ENCODE results near the gene SNCB. TPM values are rescaled to one million over a fixed set of nuclear protein-coding genes. Genes with fewer than 3 reads are reported as not detected.
A peak's percentile ranks its signal among the peaks of the same experiment; 100 is the strongest.

The SNCB gene
- total and polyA plus RNA-seq, 2 of the 13 experiments (the other 11 are each of a cell fraction or from before 2014, with no cell fraction given): not detected

GRCh38 chr5:176675676-176676360 is 45.5 kb upstream of the SNCB start (continued):
- TF ChIP-seq SAFB2 (CRISPR knock-in tag; IDR thresholded peaks at IDR 0.05; ENCODE audit: borderline replicate concordance, low read depth) (0 out of 2 replicates have a peak, but pooled peaks have one; percentile 41), ZNF292 (CRISPR knock-in tag; IDR thresholded peaks at IDR 0.05; ENCODE audit: borderline replicate concordance, low read depth) (no peak), HOXA9 (CRISPR knock-in tag; IDR thresholded peaks at IDR 0.05; ENCODE audit: borderline replicate concordance) (no peak), ZNF34 (CRISPR knock-in tag; IDR thresholded peaks at IDR 0.05; ENCODE audit: borderline replicate concordance) (no peak), PRDM10 (CRISPR knock-in tag; IDR thresholded peaks at IDR 0.05; ENCODE audit: low read depth) (no peak), EEA1 (CRISPR knock-in tag; IDR thresholded peaks at IDR 0.05; ENCODE audit: borderline replicate concordance) (0 out of 2 replicates have a peak, but pooled peaks have one; percentile 39), KMT2B (CRISPR knock-in tag; IDR thresholded peaks at IDR 0.05) (no peak), ERF (CRISPR knock-in tag; IDR thresholded peaks at IDR 0.05) (no peak), SCMH1 (CRISPR knock-in tag; IDR thresholded peaks at IDR 0.05; ENCODE audit: borderline replicate concordance) (no peak), YEATS2 (CRISPR knock-in tag; IDR thresholded peaks at IDR 0.05; ENCODE audit: borderline replicate concordance) (no peak), MEIS1 (CRISPR knock-in tag; IDR thresholded peaks at IDR 0.05; ENCODE audit: borderline replicate concordance) (0 out of 2 replicates have a peak, but pooled peaks have one; percentile 28), ZBTB7A (CRISPR knock-in tag; IDR thresholded peaks at IDR 0.05) (no peak), ARNTL (CRISPR knock-in tag; IDR thresholded peaks at IDR 0.05) (no peak), ATAD3A (CRISPR knock-in tag; IDR thresholded peaks at IDR 0.05) (no peak), KLF6 (CRISPR knock-in tag; IDR thresholded peaks at IDR 0.05) (no peak), THAP11 (CRISPR knock-in tag; IDR thresholded peaks at IDR 0.05) (no peak), ZBTB38 (CRISPR knock-in tag; IDR thresholded peaks at IDR 0.05) (no peak), PHF5A (CRISPR knock-in tag; IDR thresholded peaks at IDR 0.05; ENCODE audit: low read depth, unreplicated experiment) (no peak), ZNF652 (CRISPR knock-in tag; IDR thresholded peaks at IDR 0.05; ENCODE audit: borderline replicate concordance, low read depth) (no peak), ZNF331 (CRISPR knock-in tag; IDR thresholded peaks at IDR 0.05) (0 out of 2 replicates have a peak, but pooled peaks have one; percentile 23), ZNF512B (CRISPR knock-in tag; IDR thresholded peaks at IDR 0.05; ENCODE audit: borderline replicate concordance) (no peak)
- TF ChIP-seq, protein P1, sequence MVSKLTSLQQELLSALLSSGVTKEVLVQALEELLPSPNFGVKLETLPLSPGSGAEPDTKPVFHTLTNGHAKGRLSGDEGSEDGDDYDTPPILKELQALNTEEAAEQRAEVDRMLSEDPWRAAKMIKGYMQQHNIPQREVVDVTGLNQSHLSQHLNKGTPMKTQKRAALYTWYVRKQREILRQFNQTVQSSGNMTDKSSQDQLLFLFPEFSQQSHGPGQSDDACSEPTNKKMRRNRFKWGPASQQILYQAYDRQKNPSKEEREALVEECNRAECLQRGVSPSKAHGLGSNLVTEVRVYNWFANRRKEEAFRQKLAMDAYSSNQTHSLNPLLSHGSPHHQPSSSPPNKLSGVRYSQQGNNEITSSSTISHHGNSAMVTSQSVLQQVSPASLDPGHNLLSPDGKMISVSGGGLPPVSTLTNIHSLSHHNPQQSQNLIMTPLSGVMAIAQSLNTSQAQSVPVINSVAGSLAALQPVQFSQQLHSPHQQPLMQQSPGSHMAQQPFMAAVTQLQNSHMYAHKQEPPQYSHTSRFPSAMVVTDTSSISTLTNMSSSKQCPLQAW (CRISPR knock-in tag; IDR thresholded peaks at IDR 0.05): no peak
